Sigmoid colon (tissue), 7 donors: ENCODE measurements around the gene CGGBP1. TPM values are rescaled to one million over a fixed set of nuclear protein-coding genes. Genes with fewer than 3 reads are reported as not detected.

Experiments used
- DNase-seq: peaks from one replicate; pipeline ENCODE4 v3.0.0-alpha.2; 2019
- H3K27ac ChIP-seq, 4 donors: fragments of 200-600 bp; sonication (generic); one replicate each; pipeline ENCODE4 v1.5.1; 2016 to 2019; ENCODE audit warnings: mild to moderate bottlenecking in 1 of 4
- H3K27me3 ChIP-seq, 3 donors: fragments of 200-600 bp; sonication (generic); one replicate each; pipeline ENCODE4 v1.5.1; 2019; ENCODE audit warnings: mild to moderate bottlenecking in 1 of 3
- H3K36me3 ChIP-seq, 4 donors: fragments of 200-600 bp; sonication (generic); one replicate each; pipeline ENCODE4 v1.5.1; 2016 to 2019
- H3K4me1 ChIP-seq, 4 donors: fragments of 200-600 bp; sonication (generic); one replicate each; pipeline ENCODE4 v1.5.1; 2017 to 2019
- H3K4me3 ChIP-seq, 4 donors: fragments of 200-600 bp; sonication (generic); one replicate each; pipeline ENCODE4 v1.5.1; 2017 to 2019; ENCODE audit warnings: mild to moderate bottlenecking in 2 of 4, moderate library complexity in 1 of 4
- H3K9me3 ChIP-seq, 4 donors: fragments of 200-600 bp in 3 of 4; sonication (generic) in 3 of 4; one replicate each; pipeline versions ENCODE4 v1.5.1 to v1.6.1; 2013 to 2019
- EP300 ChIP-seq, 4 donors: sonication (generic); formaldehyde crosslinking; IDR thresholded peaks; one replicate each; pipeline ENCODE4 v1.6.1; 2017; ENCODE audit warnings: antibody characterized with exemption in 4 of 4
- POLR2A ChIP-seq, 2 donors: fragments of 450-650 bp; IDR thresholded peaks; one replicate each; pipeline ENCODE4 v1.6.1; 2016; ENCODE audit warnings: antibody characterized with exemption in 2 of 2, mild to moderate bottlenecking in 2 of 2, moderate library complexity in 2 of 2
- POLR2AphosphoS5 ChIP-seq, 4 donors: sonication (generic); formaldehyde crosslinking; IDR thresholded peaks; one replicate each; pipeline ENCODE4 v1.6.1; 2017; ENCODE audit warnings: antibody characterized with exemption in 4 of 4
- WGBS, 2 donors: extraction: QIAGEN DNeasy Blood & Tissue Kit; methylation state at CpG; one replicate each; pipeline ENCODE4 v1.1.7; 2013; 5-methylcytosine and 5-hydroxymethylcytosine counted together
- intact Hi-C: fragments of 100-400 bp; cut with DNase I; formaldehyde crosslinking; loops from one replicate; pipeline ENCODE4 v1.15.1; 2023
- polyA plus RNA-seq, 3 donors: library from polyadenylated mRNA; stranded (reverse); fragments of 200-250 nt; gene quantifications; one replicate each; pipeline ENCODE4 v1.2.3, GENCODE V29; 2013
- total RNA-seq, 4 donors: library from RNA; depleted of rRNA; stranded (reverse); fragments of >200 nt; gene quantifications; one replicate each; pipeline ENCODE4 v1.1.0, GENCODE V29; 2016
- TF ChIP-seq, protein P1 (sequence below), 4 experiments: fragments of 450-650 bp in 3 of 4; fragments of 200-600 bp in 1 of 4; IDR thresholded peaks; one replicate each; pipeline ENCODE4 v1.5.1; 2016 to 2019; ENCODE audit warnings: antibody characterized with exemption in 4 of 4, mild to moderate bottlenecking in 3 of 4, moderate library complexity in 2 of 4
- donor health status: healthy with polysubstance abuse.
- donor health status: Bipolar disorder and iron deficiency.
- donor health status: healthy.

The CGGBP1 gene
- total and polyA plus RNA-seq, 7 donors: 24.6 to 80.6 (median 62.2) TPM

DNA sequence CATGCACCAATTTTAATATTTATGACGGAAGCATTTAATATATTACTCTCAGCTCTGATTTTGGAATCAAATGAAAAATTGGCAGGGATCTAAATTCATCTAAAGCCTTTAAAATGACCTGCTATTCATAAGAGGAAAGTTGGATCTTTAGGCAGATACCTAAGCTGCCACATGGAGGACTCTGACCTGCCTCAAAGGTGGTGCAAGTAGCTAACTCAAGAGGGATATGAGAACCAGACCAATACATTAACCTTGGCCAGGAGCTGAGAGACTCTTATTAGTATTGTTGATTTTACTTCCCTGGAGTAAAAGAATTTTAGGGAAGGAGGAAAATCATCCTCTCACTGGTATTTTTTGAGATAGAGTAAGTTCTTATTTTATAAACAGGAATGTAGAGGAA is 17.9 kb upstream of the CGGBP1 start:
- no peaks in the 10 kb centered on the region for H3K27me3 ChIP-seq
- no peak overlapping the region for H3K27ac ChIP-seq
- H3K9me3 ChIP-seq: no peaks in the 10 kb centered on the region
- intact Hi-C loops: no loop called here
- TF ChIP-seq POLR2AphosphoS5 (IDR thresholded peaks at IDR 0.05) (no peak), EP300 (IDR thresholded peaks at IDR 0.05) (no peak), POLR2A (IDR thresholded peaks at IDR 0.05) (no peak)
- TF ChIP-seq, protein P1, sequence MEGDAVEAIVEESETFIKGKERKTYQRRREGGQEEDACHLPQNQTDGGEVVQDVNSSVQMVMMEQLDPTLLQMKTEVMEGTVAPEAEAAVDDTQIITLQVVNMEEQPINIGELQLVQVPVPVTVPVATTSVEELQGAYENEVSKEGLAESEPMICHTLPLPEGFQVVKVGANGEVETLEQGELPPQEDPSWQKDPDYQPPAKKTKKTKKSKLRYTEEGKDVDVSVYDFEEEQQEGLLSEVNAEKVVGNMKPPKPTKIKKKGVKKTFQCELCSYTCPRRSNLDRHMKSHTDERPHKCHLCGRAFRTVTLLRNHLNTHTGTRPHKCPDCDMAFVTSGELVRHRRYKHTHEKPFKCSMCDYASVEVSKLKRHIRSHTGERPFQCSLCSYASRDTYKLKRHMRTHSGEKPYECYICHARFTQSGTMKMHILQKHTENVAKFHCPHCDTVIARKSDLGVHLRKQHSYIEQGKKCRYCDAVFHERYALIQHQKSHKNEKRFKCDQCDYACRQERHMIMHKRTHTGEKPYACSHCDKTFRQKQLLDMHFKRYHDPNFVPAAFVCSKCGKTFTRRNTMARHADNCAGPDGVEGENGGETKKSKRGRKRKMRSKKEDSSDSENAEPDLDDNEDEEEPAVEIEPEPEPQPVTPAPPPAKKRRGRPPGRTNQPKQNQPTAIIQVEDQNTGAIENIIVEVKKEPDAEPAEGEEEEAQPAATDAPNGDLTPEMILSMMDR (IDR thresholded peaks at IDR 0.05): no peak
- DNase-seq: no peak
- peaks cover 0 to 19% (median 12%) of the 10 kb centered on the region in 4 donors for H3K4me1 ChIP-seq
- no peak overlapping the region for H3K4me3 ChIP-seq
- WGBS, 2 donors: 97 to 98% methylated on average over 1 of the region's 1 CpG
- H3K36me3 ChIP-seq: no peaks in the 10 kb centered on the region

DNA sequence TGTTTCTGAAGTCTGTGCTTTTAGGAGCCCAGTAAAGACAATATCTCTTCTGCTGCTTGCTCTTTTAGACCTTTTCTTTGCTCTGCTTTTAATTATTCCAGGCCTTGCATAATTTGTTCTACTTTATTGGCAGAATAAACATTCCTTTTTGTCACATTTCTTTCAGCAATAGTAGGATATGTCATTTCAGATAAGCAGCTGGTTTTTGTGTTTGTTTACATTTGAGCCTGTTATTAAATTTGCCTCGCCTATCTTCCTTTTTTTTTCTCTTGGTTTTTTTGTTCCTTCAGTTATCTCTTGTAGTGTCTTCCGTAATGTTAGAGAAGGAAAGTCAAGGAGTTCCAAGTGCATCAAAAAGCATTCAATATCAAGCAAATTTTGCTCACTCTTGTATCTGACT is 16.7 kb upstream of the CGGBP1 start:
- Histone ChIP-seq H3K4me3 (no peak overlapping the region), H3K36me3 (no peaks in the 10 kb centered on the region), H3K4me1 (peaks cover 0 to 19% (median 12%) of the 10 kb centered on the region in 4 donors), H3K27me3 (no peaks in the 10 kb centered on the region), H3K9me3 (no peaks in the 10 kb centered on the region), H3K27ac (no peak overlapping the region)
- intact Hi-C loops: no loop called here
- DNase-seq: no peak
- TF ChIP-seq POLR2A (IDR thresholded peaks at IDR 0.05) (no peak), EP300 (IDR thresholded peaks at IDR 0.05) (no peak), POLR2AphosphoS5 (IDR thresholded peaks at IDR 0.05) (no peak)
- TF ChIP-seq, protein P1 (IDR thresholded peaks at IDR 0.05): no peak
- 48 to 77% methylated on average over 2 of the region's 2 CpGs for WGBS, 2 donors

DNA sequence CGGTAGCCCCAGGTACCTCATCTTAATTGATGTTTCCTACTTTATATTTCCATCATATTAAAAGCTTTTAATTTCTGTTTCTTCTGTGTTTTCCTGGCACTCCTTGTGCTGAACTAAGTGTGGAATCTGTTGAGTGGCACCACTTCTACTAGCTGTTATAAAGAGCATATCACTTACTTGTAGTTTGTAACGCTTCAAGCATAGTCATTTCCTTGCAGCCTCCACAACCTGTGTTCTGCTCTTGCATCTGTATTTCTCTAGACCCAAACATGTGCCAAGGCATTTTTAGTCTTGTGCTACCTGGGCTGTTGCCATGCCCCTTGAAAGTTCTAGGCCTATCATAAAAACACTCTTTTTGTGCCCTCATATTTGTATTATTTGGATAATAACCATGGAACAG is 16.3 kb upstream of the CGGBP1 start:
- no peak for TF ChIP-seq POLR2A (IDR thresholded peaks at IDR 0.05)
- Histone ChIP-seq H3K4me3 (no peak overlapping the region), H3K27ac (no peak overlapping the region), H3K36me3 (no peaks in the 10 kb centered on the region), H3K4me1 (peaks cover 0 to 19% (median 12%) of the 10 kb centered on the region in 4 donors), H3K9me3 (no peaks in the 10 kb centered on the region), H3K27me3 (no peaks in the 10 kb centered on the region)
- DNase-seq: no peak
- intact Hi-C loops: no loop called here
- 78 to 81% methylated on average over 2 of the region's 2 CpGs for WGBS, 2 donors

DNA sequence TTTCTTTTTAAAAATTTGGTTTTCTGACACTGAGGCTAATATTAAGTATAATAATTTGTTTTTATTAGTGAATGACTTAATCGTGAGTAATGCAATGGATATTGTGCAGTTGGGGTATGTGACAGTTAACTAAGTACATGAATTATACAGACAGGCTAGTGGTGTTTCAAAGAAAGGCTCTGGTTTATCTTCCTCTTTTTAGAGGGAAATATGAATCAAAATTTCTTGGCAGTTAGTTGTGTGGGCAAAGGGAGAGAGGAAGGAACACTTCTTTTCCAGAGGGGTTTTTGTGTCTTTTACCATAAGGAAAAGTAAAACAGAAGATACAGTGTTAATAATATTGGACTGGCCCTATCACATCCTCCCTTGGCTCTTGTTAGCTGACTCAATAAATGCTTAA is 2.9 kb upstream of the CGGBP1 start:
- Histone ChIP-seq H3K27me3 (no peaks in the 10 kb centered on the region), H3K36me3 (peaks cover 0 to 4% (median 0%) of the 10 kb centered on the region in 4 donors), H3K9me3 (no peaks in the 10 kb centered on the region), H3K4me1 (peaks cover 0 to 43% (median 27%) of the 10 kb centered on the region in 4 donors), H3K4me3 (no peak overlapping the region), H3K27ac (no peak overlapping the region)
- TF ChIP-seq EP300 (IDR thresholded peaks at IDR 0.05) (no peak), POLR2AphosphoS5 (IDR thresholded peaks at IDR 0.05) (no peak), POLR2A (IDR thresholded peaks at IDR 0.05) (no peak)
- TF ChIP-seq, protein P1 (IDR thresholded peaks at IDR 0.05): no peak
- intact Hi-C loops: no loop called here
- 26 to 60% methylated on average over 1 of the region's 1 CpG for WGBS, 2 donors
- DNase-seq: no peak

DNA sequence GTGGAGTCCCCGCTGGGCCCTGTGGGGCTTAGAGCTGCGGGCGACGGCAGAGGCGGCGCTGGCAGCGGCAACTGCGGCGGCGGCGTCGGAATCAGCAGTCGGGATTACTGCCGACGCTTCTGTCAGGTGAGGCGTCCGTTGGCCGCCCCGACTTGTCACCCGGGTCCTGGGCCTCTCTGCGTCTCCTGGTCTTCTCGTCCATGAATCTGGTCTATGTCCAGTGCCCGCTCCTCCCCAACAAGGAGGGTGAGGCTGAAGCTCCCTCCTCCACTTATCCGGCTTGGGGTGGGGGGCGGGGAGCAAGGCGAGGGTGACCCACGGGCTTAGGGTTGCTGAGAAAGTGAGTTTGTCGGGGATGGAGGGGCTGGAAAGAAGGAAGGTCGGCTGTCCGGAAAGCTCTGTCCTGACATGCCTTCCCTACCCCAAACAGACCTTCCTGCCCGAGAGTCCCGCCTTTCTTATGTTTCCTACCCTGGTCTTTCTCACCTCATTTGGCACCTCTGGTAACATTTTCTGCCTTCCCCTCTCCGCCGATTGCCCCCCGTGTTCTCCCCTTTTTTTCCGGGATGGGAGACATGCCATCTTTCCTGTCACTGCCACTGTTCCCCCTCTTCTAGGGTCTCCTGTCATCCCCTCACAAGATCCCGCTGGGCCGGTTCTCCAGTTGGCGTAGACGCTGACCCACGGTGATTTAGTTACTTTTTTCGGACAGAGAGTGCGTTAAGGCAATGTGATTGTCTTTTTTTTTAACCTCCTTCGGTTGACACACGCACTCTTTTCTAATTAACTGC is 770 bp upstream of the CGGBP1 start:
- peak overlapping the region; percentile 95 to 98 (median 96) for H3K27ac ChIP-seq
- no peaks in the 10 kb centered on the region for H3K27me3 ChIP-seq
- H3K4me3 ChIP-seq: peak overlapping the region; percentile 73 to 97 (median 95)
- intact Hi-C loops: loop anchor here (1.0 kb wide), 1 partner anchor 90 kb away; the partner anchor contains the start of gene C3orf38
- peaks cover 8 to 24% (median 12%) of the 10 kb centered on the region in 4 donors for H3K36me3 ChIP-seq
- peaks cover 0 to 44% (median 31%) of the 10 kb centered on the region in 4 donors for H3K4me1 ChIP-seq
- TF ChIP-seq POLR2A (IDR thresholded peaks at IDR 0.05) (no peak), POLR2AphosphoS5 (IDR thresholded peaks at IDR 0.05) (no peak), EP300 (IDR thresholded peaks at IDR 0.05) (no peak)
- TF ChIP-seq, protein P1 (IDR thresholded peaks at IDR 0.05): no peak
- DNase-seq: peak; percentile 65
- no peaks in the 10 kb centered on the region for H3K9me3 ChIP-seq
- 0 to 1% methylated on average over 45 of the region's 45 CpGs for WGBS, 2 donors
